Neuronal stem cell (in vitro differentiated cells): ENCODE data around the gene TTC28.

ENCODE experiments used
- DNase-seq: peaks from one replicate; pipeline ENCODE4 v3.0.0-alpha.2; 2013; ENCODE audit warnings: low spot score
- H2AFZ ChIP-seq: one replicate; pipeline ENCODE4 v1.6.1; 2013; ENCODE audit warnings: mild to moderate bottlenecking, low read length, inconsistent platforms
- H2AK5ac ChIP-seq: 2 replicates; pipeline ENCODE4 v1.6.1; 2013; ENCODE audit warnings: low read depth, mild to moderate bottlenecking, inconsistent platforms, low read length, moderate library complexity, mixed read lengths
- H2BK120ac ChIP-seq: 2 replicates; pipeline ENCODE4 v1.6.1; 2013; ENCODE audit warnings: low read depth, mild to moderate bottlenecking, inconsistent platforms, low read length, moderate library complexity, mixed read lengths
- H2BK12ac ChIP-seq: one replicate; pipeline ENCODE4 v1.6.1; 2013; ENCODE audit warnings: low read length, inconsistent platforms
- H2BK15ac ChIP-seq: 2 replicates; pipeline ENCODE4 v1.6.1; 2013; ENCODE audit warnings: mild to moderate bottlenecking, low read length, inconsistent platforms, mixed read lengths
- H2BK5ac ChIP-seq: one replicate; pipeline ENCODE4 v1.6.1; 2013; ENCODE audit warnings: inconsistent platforms, mild to moderate bottlenecking, low read length, moderate library complexity
- H3K14ac ChIP-seq: one replicate; pipeline ENCODE4 v1.6.1; 2013; ENCODE audit warnings: low read length, inconsistent platforms
- H3K18ac ChIP-seq: 2 replicates; pipeline ENCODE4 v1.6.1; 2013; ENCODE audit warnings: low read length, inconsistent platforms
- H3K23ac ChIP-seq: 2 replicates; pipeline ENCODE4 v1.6.1; 2013; ENCODE audit warnings: low read depth, mild to moderate bottlenecking, mixed read lengths, low read length, inconsistent platforms; ENCODE audit not compliant: poor library complexity
- H3K27ac ChIP-seq: replicated peaks from 3 replicates; pipeline ENCODE4 v1.5.1; 2013; ENCODE audit warnings: low read length, inconsistent platforms
- H3K27me3 ChIP-seq, 3 experiments: 2 replicates each; pipeline ENCODE4 v1.6.1; 2013; ENCODE audit warnings: low read length in 3 of 3, mild to moderate bottlenecking in 2 of 3, inconsistent platforms in 1 of 3, low read depth in 1 of 3, mixed read lengths in 1 of 3, moderate library complexity in 1 of 3; ENCODE audit not compliant: control insufficient read depth in 3 of 3, insufficient read depth in 3 of 3
- H3K36me3 ChIP-seq, 2 donors: replicated peaks in 1 of 2; 2 replicates each; pipeline ENCODE4 v1.6.1; 2013; ENCODE audit warnings: low read length in 2 of 2; ENCODE audit not compliant: control insufficient read depth in 2 of 2, insufficient read depth in 2 of 2
- H3K4ac ChIP-seq: 2 replicates; pipeline ENCODE4 v1.6.1; 2013; ENCODE audit warnings: inconsistent platforms, mild to moderate bottlenecking, low read length, moderate library complexity
- H3K4me1 ChIP-seq, 2 donors: 1 replicate in 1 of 2; 2 replicates in 1 of 2; pipeline ENCODE4 v1.6.1; 2013; ENCODE audit warnings: low read length in 2 of 2, low read depth in 1 of 2; ENCODE audit not compliant: control insufficient read depth in 2 of 2, insufficient read depth in 1 of 2
- H3K4me2 ChIP-seq: one replicate; pipeline ENCODE4 v1.6.1; 2013; ENCODE audit warnings: mild to moderate bottlenecking, low read length, inconsistent platforms; ENCODE audit not compliant: insufficient read depth, poor library complexity, severe bottlenecking
- H3K4me3 ChIP-seq, 2 donors: 2 replicates each; pipeline ENCODE4 v1.5.1; 2013; ENCODE audit warnings: low read length in 2 of 2, mild to moderate bottlenecking in 2 of 2, inconsistent platforms in 1 of 2, moderate library complexity in 1 of 2
- H3K79me1 ChIP-seq: one replicate; pipeline ENCODE4 v1.6.1; 2013; ENCODE audit warnings: low read depth, mild to moderate bottlenecking, inconsistent platforms, low read length, moderate library complexity
- H3K9ac ChIP-seq: one replicate; pipeline ENCODE4 v1.6.1; 2013; ENCODE audit warnings: mild to moderate bottlenecking, low read depth, low read length, inconsistent platforms; ENCODE audit not compliant: poor library complexity
- H3K9me3 ChIP-seq, 2 donors: replicated peaks in 1 of 2; 2 replicates each; pipeline versions ENCODE3 to v1.6.1; 2013; ENCODE audit warnings: low read length in 2 of 2, mild to moderate bottlenecking in 2 of 2, inconsistent platforms in 1 of 2, low read depth in 1 of 2, mixed read lengths in 1 of 2, moderate library complexity in 1 of 2; ENCODE audit not compliant: control insufficient read depth in 2 of 2, insufficient read depth in 1 of 2
- H4K8ac ChIP-seq: one replicate; pipeline ENCODE4 v1.6.1; 2013; ENCODE audit warnings: low read depth, mild to moderate bottlenecking, inconsistent platforms, low read length, moderate library complexity
- H4K91ac ChIP-seq: one replicate; pipeline ENCODE4 v1.6.1; 2013; ENCODE audit warnings: low read length, low read depth, mild to moderate bottlenecking, inconsistent platforms; ENCODE audit not compliant: poor library complexity
- WGBS, 2 donors: extraction: QIAGEN DNeasy Blood & Tissue Kit; methylation state at CpG; one replicate each; pipeline ENCODE4 v1.1.7; 2013; ENCODE audit warnings: missing lambda C conversion rate in 2 of 2, mixed read lengths in 1 of 2; ENCODE audit not compliant: insufficient read length in 2 of 2, insufficient replicate concordance in 1 of 2; ENCODE audit errors: extremely low coverage in 2 of 2; 5-methylcytosine and 5-hydroxymethylcytosine counted together

TTC28 gene

GRCh38 chr22:28032861-28033260 is 646.8 kb downstream of the TTC28 start:
- Histone ChIP-seq H3K14ac (no peak overlapping the region), H3K27me3 (no peaks in the 10 kb centered on the region), H2BK15ac (no peak overlapping the region), H3K18ac (no peak overlapping the region), H3K27ac (no peak overlapping the region), H2AFZ (no peak overlapping the region), H3K9ac (no peak overlapping the region), H3K4me3 (no peak overlapping the region), H2BK12ac (no peak overlapping the region), H3K36me3 (peaks cover 14 to 26% of the 10 kb centered on the region in 2 donors), H2AK5ac (no peak overlapping the region), H2BK120ac (no peak overlapping the region), H3K4me1 (peaks cover 9 to 20% of the 10 kb centered on the region in 2 donors), H3K9me3 (no peaks in the 10 kb centered on the region), H4K8ac (no peak overlapping the region), H2BK5ac (no peak overlapping the region), H3K79me1 (no peaks in the 10 kb centered on the region), H3K4me2 (no peak overlapping the region), H4K91ac (no peak overlapping the region), H3K23ac (no peak overlapping the region), H3K4ac (no peak overlapping the region)
- DNase-seq: no peak
- no CpG with 5 or more reads among the region's 3 CpGs for WGBS, 2 donors

- Histone ChIP-seq H3K4me1 (peaks cover 13 to 29% of the 10 kb centered on the region in 2 donors), H3K27ac (no peak overlapping the region)
Observed at GRCh38 chr22:28031383-28031922, 648.2 kb downstream of the TTC28 start.

GRCh38 chr22:28030473-28030872 is 649.2 kb downstream of the TTC28 start:
- H4K8ac ChIP-seq: no peak overlapping the region
- no peak overlapping the region for H2BK15ac ChIP-seq
- peaks cover 13 to 29% of the 10 kb centered on the region in 2 donors for H3K4me1 ChIP-seq
- H2AK5ac ChIP-seq: no peak overlapping the region
- H3K79me1 ChIP-seq: no peaks in the 10 kb centered on the region
- H2BK120ac ChIP-seq: no peak overlapping the region
- no peak overlapping the region for H3K9ac ChIP-seq
- no peak overlapping the region for H3K23ac ChIP-seq
- no peaks in the 10 kb centered on the region for H3K9me3 ChIP-seq
- no peak overlapping the region for H3K4me3 ChIP-seq
- no peak overlapping the region for H3K27ac ChIP-seq
- H4K91ac ChIP-seq: no peak overlapping the region
- no peak overlapping the region for H3K4me2 ChIP-seq
- H2BK5ac ChIP-seq: no peak overlapping the region
- no peak overlapping the region for H2AFZ ChIP-seq
- no peak for DNase-seq
- no peak overlapping the region for H3K18ac ChIP-seq
- H3K14ac ChIP-seq: no peak overlapping the region
- no peak overlapping the region for H3K4ac ChIP-seq
- peaks cover 14 to 35% of the 10 kb centered on the region in 2 donors for H3K36me3 ChIP-seq
- no CpG with 5 or more reads among the region's 4 CpGs for WGBS, 2 donors
- no peaks in the 10 kb centered on the region for H3K27me3 ChIP-seq
- H2BK12ac ChIP-seq: no peak overlapping the region

More at GRCh38 chr22:28031383-28031922, 648.2 kb downstream of the TTC28 start:
- H3K14ac ChIP-seq: no peak overlapping the region
- no peaks in the 10 kb centered on the region for H3K9me3 ChIP-seq
- no peak overlapping the region for H2AFZ ChIP-seq
- H2BK5ac ChIP-seq: no peak overlapping the region
- no peak overlapping the region for H3K9ac ChIP-seq
- no peak overlapping the region for H2AK5ac ChIP-seq
- no peak overlapping the region for H3K23ac ChIP-seq
- H2BK15ac ChIP-seq: no peak overlapping the region
- H3K27me3 ChIP-seq: no peaks in the 10 kb centered on the region
- WGBS, 2 donors: no CpG with 5 or more reads among the region's 6 CpGs
- DNase-seq: no peak
- no peak overlapping the region for H2BK120ac ChIP-seq
- no peaks in the 10 kb centered on the region for H3K79me1 ChIP-seq
- peaks cover 14 to 30% of the 10 kb centered on the region in 2 donors for H3K36me3 ChIP-seq
- H3K18ac ChIP-seq: no peak overlapping the region
- no peak overlapping the region for H4K8ac ChIP-seq
- H4K91ac ChIP-seq: no peak overlapping the region
- no peak overlapping the region for H2BK12ac ChIP-seq
- H3K4me2 ChIP-seq: no peak overlapping the region
- no peak overlapping the region for H3K4me3 ChIP-seq
- H3K4ac ChIP-seq: no peak overlapping the region

- Histone ChIP-seq H2BK5ac (no peak overlapping the region), H3K4me1 (peaks cover 9 to 29% of the 10 kb centered on the region in 2 donors), H2BK120ac (no peak overlapping the region), H3K23ac (no peak overlapping the region), H3K4me3 (peak overlapping the region in 1 of 2 donors; percentile 18), H3K9me3 (no peaks in the 10 kb centered on the region), H3K9ac (no peak overlapping the region), H4K8ac (no peak overlapping the region), H3K27me3 (no peaks in the 10 kb centered on the region), H2AFZ (no peak overlapping the region), H3K4ac (no peak overlapping the region), H3K27ac (no peak overlapping the region), H2AK5ac (no peak overlapping the region), H3K36me3 (peaks cover 12 to 35% of the 10 kb centered on the region in 2 donors), H2BK15ac (no peak overlapping the region), H3K14ac (no peak overlapping the region), H3K18ac (no peak overlapping the region), H4K91ac (no peak overlapping the region), H3K4me2 (no peak overlapping the region), H2BK12ac (no peak overlapping the region), H3K79me1 (no peaks in the 10 kb centered on the region)
- WGBS, 2 donors: no CpG with 5 or more reads among the region's 9 CpGs
- DNase-seq: no peak
Observed at GRCh38 chr22:28029956-28030355, 649.7 kb downstream of the TTC28 start.
